Liver (tissue), 9 donors: ENCODE results near the gene PLEKHB2. TPM values are rescaled to one million over a fixed set of nuclear protein-coding genes. Genes with fewer than 3 reads are reported as not detected.
"Not testable (repeated sequence)": the region's sequence is repeated elsewhere in the genome, so short reads cannot be mapped to it uniquely, and the experiment has no call there.

Experiments used
- DNase-seq: peaks from one replicate; pipeline ENCODE4 v3.0.0-alpha.2; 2017; ENCODE audit warnings: low spot score
- H3K27ac ChIP-seq, 2 donors: one replicate each; pipeline ENCODE4 v1.7.0; 2013; ENCODE audit warnings: inconsistent platforms in 2 of 2, low read length in 2 of 2, control low read depth in 1 of 2, low read depth in 1 of 2, mild to moderate bottlenecking in 1 of 2
- H3K27me3 ChIP-seq, 4 donors: one replicate each; pipeline versions ENCODE4 v1.6.1 to v1.7.0; 2013; ENCODE audit warnings: low read length in 3 of 4, inconsistent platforms in 1 of 4, mild to moderate bottlenecking in 1 of 4, moderate library complexity in 1 of 4; ENCODE audit not compliant: control insufficient read depth in 4 of 4, insufficient read depth in 4 of 4
- H3K36me3 ChIP-seq, 4 donors: one replicate each; pipeline versions ENCODE4 v1.6.1 to v1.7.0; 2013; ENCODE audit warnings: low read length in 3 of 4, mild to moderate bottlenecking in 3 of 4, low read depth in 1 of 4, moderate library complexity in 1 of 4; ENCODE audit not compliant: control insufficient read depth in 4 of 4, insufficient read depth in 3 of 4
- H3K4me1 ChIP-seq, 4 donors: one replicate each; pipeline versions ENCODE4 v1.6.1 to v1.7.0; 2013; ENCODE audit warnings: low read length in 3 of 4, mild to moderate bottlenecking in 3 of 4, moderate library complexity in 1 of 4; ENCODE audit not compliant: control insufficient read depth in 4 of 4, insufficient read depth in 4 of 4
- H3K4me3 ChIP-seq, 3 donors: one replicate each; pipeline versions ENCODE4 v1.6.1 to v1.7.0; 2013; ENCODE audit warnings: low read length in 3 of 3, control low read depth in 1 of 3, low read depth in 1 of 3, mild to moderate bottlenecking in 1 of 3
- H3K9ac ChIP-seq, 2 donors: one replicate each; pipeline ENCODE4 v1.7.0; 2013; ENCODE audit warnings: low read length in 2 of 2, mild to moderate bottlenecking in 2 of 2, moderate library complexity in 2 of 2, control low read depth in 1 of 2, low read depth in 1 of 2
- H3K9me3 ChIP-seq, 4 donors: one replicate each; pipeline versions ENCODE4 v1.6.1 to v1.7.0; 2013; ENCODE audit warnings: low read length in 3 of 4; ENCODE audit not compliant: control insufficient read depth in 4 of 4
- EGR1 ChIP-seq, 2 donors: IDR thresholded peaks; 2 replicates each; pipeline ENCODE4 v1.6.1; 2016 to 2018; ENCODE audit warnings: antibody characterized with exemption in 2 of 2, low read depth in 2 of 2
- FOXA2 ChIP-seq: IDR thresholded peaks from 2 replicates; pipeline ENCODE4 v1.6.1; 2016; ENCODE audit warnings: antibody characterized with exemption
- HNF4A ChIP-seq, 2 donors: conservative IDR thresholded peaks; 2 replicates each; pipeline ENCODE4 v1.6.1; 2016; ENCODE audit warnings: antibody characterized with exemption in 2 of 2, mild to moderate bottlenecking in 2 of 2
- HNF4G ChIP-seq: IDR thresholded peaks from 2 replicates; pipeline ENCODE4 v1.6.1; 2016; ENCODE audit warnings: antibody characterized with exemption
- JUND ChIP-seq, 2 donors: IDR thresholded peaks; 2 replicates each; pipeline ENCODE4 v1.6.1; 2016; ENCODE audit warnings: antibody characterized with exemption in 2 of 2
- NR2F2 ChIP-seq: IDR thresholded peaks from 2 replicates; pipeline ENCODE4 v1.6.1; 2016; ENCODE audit warnings: antibody characterized with exemption
- SP1 ChIP-seq: IDR thresholded peaks from 2 replicates; pipeline ENCODE4 v1.6.1; 2018; ENCODE audit warnings: antibody characterized with exemption, mild to moderate bottlenecking
- YY1 ChIP-seq: IDR thresholded peaks from 2 replicates; pipeline ENCODE4 v1.6.1; 2016; ENCODE audit warnings: antibody characterized with exemption, mild to moderate bottlenecking
- WGBS: extraction: QIAGEN DNeasy Blood & Tissue Kit; methylation state at CpG from one replicate; pipeline ENCODE4 v1.1.7; 2013; 5-methylcytosine and 5-hydroxymethylcytosine counted together
- polyA plus RNA-seq, 2 donors: library from polyadenylated mRNA; stranded (reverse) in 1 of 2; unstranded in 1 of 2; fragments of 200-250 nt in 1 of 2; fragments of >200 nt in 1 of 2; fragmentation: Nextera tagmentation in 1 of 2; extraction: Ambion mirVana in 1 of 2; gene quantifications; one replicate each; pipeline versions ENCODE4 v1.2.1 to v1.2.3, GENCODE V29; 2013 to 2015
- total RNA-seq, 2 donors: library from RNA; depleted of rRNA; stranded (reverse); fragments of >200 nt; gene quantifications; one replicate each; pipeline ENCODE4 v1.2.3, GENCODE V29; 2014
- TF ChIP-seq, protein P1 (sequence below): fragments of 150-350 bp; IDR thresholded peaks from 2 replicates; pipeline ENCODE4 v1.5.1; 2017; ENCODE audit warnings: improper control_type of control experiment, low read depth, low read length; ENCODE audit not compliant: missing input control
- TF ChIP-seq, protein P2 (sequence below): IDR thresholded peaks from 2 replicates; pipeline ENCODE4 v1.6.1; 2016; ENCODE audit warnings: antibody characterized with exemption
- TF ChIP-seq, protein P3 (sequence below): IDR thresholded peaks from 2 replicates; pipeline ENCODE4 v1.6.1; 2016; ENCODE audit warnings: antibody characterized with exemption, mild to moderate bottlenecking
- TF ChIP-seq, protein P4 (sequence below): IDR thresholded peaks from 2 replicates; pipeline ENCODE4 v1.6.1; 2016; ENCODE audit warnings: antibody characterized with exemption
- donor health status: healthy.
- donor health status: healthy.
- donor health status: healthy.
- donor health status: healthy.
- donor health status: healthy.

The PLEKHB2 gene
- total and polyA plus RNA-seq, 4 donors = 8.6 to 34.9 (median 18.8) TPM

DNA sequence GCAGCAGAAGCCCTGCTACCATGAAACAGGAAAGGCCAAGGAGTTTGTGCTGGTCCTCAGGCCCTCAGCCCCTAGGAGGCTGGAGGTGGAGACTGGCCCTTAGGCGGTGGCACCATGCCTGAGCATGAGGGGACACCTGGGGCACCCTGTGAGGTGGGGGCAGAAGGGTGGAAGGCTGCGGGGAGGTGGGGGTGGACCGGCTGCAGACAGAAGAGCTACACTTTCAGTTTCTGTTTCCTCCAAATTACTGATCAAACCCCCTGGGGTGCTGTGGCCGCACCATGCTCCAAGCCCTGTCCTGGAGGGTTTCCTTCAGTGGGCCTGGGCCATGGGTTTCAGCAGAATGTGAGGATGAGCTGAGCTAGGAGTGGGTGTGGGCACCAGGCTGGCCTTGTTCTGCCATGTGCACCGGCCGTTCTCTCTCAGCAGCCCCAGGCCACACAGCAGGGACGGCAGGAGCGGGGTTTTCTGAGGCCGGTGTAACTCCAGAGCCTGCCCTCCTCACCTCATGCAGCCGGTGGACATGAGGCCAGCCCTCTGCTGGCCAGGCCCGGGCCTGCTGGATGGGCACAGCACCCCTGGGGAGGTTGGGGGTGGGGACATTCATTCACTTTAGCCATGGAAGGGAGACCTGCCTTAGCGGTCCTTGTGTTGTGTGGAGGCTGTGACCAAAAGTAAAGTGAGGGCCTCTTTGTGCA is 51.5 kb downstream of the PLEKHB2 start:
- Histone ChIP-seq H3K27me3 (no peaks in the 10 kb centered on the region), H3K36me3 (no peaks in the 10 kb centered on the region), H3K9me3 (no peaks in the 10 kb centered on the region), H3K9ac (no peak overlapping the region), H3K4me3 (no peak overlapping the region), H3K4me1 (no peaks in the 10 kb centered on the region), H3K27ac (no peak overlapping the region)
- 74% methylated on average over 12 of the region's 12 CpGs for WGBS
- no peak for DNase-seq
- no peak for TF ChIP-seq JUND (IDR thresholded peaks at IDR 0.05)
- TF ChIP-seq, protein P1, sequence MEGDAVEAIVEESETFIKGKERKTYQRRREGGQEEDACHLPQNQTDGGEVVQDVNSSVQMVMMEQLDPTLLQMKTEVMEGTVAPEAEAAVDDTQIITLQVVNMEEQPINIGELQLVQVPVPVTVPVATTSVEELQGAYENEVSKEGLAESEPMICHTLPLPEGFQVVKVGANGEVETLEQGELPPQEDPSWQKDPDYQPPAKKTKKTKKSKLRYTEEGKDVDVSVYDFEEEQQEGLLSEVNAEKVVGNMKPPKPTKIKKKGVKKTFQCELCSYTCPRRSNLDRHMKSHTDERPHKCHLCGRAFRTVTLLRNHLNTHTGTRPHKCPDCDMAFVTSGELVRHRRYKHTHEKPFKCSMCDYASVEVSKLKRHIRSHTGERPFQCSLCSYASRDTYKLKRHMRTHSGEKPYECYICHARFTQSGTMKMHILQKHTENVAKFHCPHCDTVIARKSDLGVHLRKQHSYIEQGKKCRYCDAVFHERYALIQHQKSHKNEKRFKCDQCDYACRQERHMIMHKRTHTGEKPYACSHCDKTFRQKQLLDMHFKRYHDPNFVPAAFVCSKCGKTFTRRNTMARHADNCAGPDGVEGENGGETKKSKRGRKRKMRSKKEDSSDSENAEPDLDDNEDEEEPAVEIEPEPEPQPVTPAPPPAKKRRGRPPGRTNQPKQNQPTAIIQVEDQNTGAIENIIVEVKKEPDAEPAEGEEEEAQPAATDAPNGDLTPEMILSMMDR = no peak
- TF ChIP-seq SP1 = no peak
- TF ChIP-seq HNF4G = no peak
- TF ChIP-seq, protein P2, sequence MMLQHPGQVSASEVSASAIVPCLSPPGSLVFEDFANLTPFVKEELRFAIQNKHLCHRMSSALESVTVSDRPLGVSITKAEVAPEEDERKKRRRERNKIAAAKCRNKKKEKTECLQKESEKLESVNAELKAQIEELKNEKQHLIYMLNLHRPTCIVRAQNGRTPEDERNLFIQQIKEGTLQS = no peak
- TF ChIP-seq HNF4A (conservative IDR thresholded peaks at IDR 0.05) = no peak
- TF ChIP-seq, protein P3, sequence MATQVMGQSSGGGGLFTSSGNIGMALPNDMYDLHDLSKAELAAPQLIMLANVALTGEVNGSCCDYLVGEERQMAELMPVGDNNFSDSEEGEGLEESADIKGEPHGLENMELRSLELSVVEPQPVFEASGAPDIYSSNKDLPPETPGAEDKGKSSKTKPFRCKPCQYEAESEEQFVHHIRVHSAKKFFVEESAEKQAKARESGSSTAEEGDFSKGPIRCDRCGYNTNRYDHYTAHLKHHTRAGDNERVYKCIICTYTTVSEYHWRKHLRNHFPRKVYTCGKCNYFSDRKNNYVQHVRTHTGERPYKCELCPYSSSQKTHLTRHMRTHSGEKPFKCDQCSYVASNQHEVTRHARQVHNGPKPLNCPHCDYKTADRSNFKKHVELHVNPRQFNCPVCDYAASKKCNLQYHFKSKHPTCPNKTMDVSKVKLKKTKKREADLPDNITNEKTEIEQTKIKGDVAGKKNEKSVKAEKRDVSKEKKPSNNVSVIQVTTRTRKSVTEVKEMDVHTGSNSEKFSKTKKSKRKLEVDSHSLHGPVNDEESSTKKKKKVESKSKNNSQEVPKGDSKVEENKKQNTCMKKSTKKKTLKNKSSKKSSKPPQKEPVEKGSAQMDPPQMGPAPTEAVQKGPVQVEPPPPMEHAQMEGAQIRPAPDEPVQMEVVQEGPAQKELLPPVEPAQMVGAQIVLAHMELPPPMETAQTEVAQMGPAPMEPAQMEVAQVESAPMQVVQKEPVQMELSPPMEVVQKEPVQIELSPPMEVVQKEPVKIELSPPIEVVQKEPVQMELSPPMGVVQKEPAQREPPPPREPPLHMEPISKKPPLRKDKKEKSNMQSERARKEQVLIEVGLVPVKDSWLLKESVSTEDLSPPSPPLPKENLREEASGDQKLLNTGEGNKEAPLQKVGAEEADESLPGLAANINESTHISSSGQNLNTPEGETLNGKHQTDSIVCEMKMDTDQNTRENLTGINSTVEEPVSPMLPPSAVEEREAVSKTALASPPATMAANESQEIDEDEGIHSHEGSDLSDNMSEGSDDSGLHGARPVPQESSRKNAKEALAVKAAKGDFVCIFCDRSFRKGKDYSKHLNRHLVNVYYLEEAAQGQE = no peak

DNA sequence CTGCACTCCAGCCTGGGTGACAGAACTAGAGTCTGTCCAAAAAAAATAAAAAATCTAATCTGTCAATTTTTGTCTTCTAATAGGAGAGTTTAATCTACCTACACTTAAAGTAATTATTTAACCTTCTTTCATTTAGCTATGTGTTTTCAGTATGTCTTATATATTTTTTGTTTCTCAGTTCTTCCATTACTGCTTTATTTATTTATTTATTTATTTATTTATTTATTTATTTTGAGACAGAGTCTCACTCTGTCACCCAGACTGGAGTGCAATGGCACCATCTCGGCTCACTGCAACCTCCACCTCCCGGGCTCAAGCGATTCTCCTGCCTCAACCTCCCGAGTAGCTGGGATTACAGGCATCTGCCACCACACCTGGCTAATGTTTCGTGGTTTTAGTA is 60.4 kb downstream of the PLEKHB2 start:
- H3K36me3 ChIP-seq, H3K4me3 ChIP-seq, H3K9ac ChIP-seq, DNase-seq, H3K9me3 ChIP-seq, H3K27ac ChIP-seq, H3K27me3 ChIP-seq, H3K4me1 ChIP-seq: not testable (repeated sequence)
- 93% methylated on average over 5 of the region's 5 CpGs for WGBS

DNA sequence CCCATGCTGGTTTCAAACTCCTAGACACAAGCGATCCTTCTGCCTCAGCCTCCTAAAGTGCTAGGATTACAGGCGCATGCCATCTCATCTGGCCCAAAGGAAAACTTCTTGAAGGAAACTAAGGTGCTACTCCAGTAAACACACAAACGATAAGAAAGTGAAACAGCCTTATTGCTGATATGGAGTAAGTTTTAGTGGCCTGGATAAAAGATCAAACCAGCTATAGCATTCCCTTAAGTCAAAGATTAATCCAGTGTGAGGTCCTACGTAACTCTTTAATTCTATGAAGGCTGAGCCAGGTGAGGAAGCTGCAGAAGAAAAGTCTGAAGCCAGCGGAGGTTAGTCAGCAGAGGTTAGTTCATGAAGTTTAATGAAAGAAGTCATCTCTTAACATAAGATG is 63.4 kb downstream of the PLEKHB2 start:
- H3K4me3 ChIP-seq = no peak overlapping the region
- 78% methylated on average over 5 of the region's 5 CpGs for WGBS
- H3K27me3 ChIP-seq = no peaks in the 10 kb centered on the region
- no peak for DNase-seq
- no peaks in the 10 kb centered on the region for H3K36me3 ChIP-seq
- no peaks in the 10 kb centered on the region for H3K4me1 ChIP-seq
- no peak overlapping the region for H3K27ac ChIP-seq
- no peaks in the 10 kb centered on the region for H3K9me3 ChIP-seq
- no peak overlapping the region for H3K9ac ChIP-seq
- TF ChIP-seq NR2F2 (no peak), EGR1 (IDR thresholded peaks at IDR 0.05; ENCODE audit: low read depth in 2 of 2) (no peak), HNF4G (no peak), YY1 (no peak), HNF4A (conservative IDR thresholded peaks at IDR 0.05) (no peak), FOXA2 (no peak)
- TF ChIP-seq, protein P4, sequence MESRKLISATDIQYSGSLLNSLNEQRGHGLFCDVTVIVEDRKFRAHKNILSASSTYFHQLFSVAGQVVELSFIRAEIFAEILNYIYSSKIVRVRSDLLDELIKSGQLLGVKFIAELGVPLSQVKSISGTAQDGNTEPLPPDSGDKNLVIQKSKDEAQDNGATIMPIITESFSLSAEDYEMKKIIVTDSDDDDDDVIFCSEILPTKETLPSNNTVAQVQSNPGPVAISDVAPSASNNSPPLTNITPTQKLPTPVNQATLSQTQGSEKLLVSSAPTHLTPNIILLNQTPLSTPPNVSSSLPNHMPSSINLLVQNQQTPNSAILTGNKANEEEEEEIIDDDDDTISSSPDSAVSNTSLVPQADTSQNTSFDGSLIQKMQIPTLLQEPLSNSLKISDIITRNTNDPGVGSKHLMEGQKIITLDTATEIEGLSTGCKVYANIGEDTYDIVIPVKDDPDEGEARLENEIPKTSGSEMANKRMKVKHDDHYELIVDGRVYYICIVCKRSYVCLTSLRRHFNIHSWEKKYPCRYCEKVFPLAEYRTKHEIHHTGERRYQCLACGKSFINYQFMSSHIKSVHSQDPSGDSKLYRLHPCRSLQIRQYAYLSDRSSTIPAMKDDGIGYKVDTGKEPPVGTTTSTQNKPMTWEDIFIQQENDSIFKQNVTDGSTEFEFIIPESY = no peak
- TF ChIP-seq, protein P2 = no peak
- TF ChIP-seq, protein P1 = no peak
